MM.1S (cell line): ENCODE measurements around the gene EHF.

Experiments used
- EZH2phosphoT487 ChIP-seq: fragments of 300-600 bp; sonication (generic); IDR thresholded peaks from 2 replicates; pipeline ENCODE4 v1.6.1; 2018; ENCODE audit warnings: antibody characterized with exemption, low read length
- TF ChIP-seq, protein P1 (sequence below): fragments of 300-600 bp; sonication (generic); IDR thresholded peaks from 2 replicates; pipeline ENCODE4 v1.5.1; 2016; ENCODE audit warnings: antibody characterized with exemption, low read length, mixed read lengths

DNA sequence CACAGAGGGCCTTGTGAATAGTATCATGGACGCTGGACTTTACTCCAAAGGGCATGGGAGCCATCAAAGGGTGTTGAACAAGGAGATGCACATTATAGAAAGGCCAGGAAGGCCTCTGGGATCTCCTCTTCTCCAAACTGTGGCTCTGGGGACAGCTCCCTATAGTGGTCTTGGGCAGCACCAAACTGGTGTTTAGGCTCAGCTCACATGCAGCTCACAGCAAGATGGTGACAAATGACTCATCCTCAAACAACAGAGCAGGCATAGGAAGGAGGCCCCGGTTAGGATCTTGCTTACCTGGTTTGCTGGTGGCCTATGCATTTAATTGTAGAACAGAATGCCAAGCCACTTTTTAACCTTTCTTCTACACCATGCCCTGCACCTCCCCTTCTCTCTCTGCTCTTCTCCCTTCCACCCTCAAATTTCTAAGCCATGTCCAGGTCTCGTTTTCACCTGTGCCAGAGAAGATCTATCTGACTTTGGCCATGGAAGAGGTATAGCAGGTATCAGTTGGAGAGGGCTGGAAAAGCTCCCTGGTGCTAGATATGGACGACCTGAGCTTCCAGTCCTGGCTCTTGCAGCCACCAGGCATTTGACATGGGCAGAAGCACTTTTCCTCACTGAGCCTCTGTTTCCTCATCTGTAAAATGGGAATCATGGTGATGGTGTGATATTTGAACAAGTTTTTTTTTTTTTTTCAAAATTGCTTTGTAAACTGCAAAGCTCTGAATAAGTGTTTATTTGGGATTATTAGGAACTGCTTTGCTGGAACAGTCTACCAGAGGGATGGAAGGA is 14.4 kb upstream of the EHF start:
- no peak for TF ChIP-seq EZH2phosphoT487
- TF ChIP-seq, protein P1, sequence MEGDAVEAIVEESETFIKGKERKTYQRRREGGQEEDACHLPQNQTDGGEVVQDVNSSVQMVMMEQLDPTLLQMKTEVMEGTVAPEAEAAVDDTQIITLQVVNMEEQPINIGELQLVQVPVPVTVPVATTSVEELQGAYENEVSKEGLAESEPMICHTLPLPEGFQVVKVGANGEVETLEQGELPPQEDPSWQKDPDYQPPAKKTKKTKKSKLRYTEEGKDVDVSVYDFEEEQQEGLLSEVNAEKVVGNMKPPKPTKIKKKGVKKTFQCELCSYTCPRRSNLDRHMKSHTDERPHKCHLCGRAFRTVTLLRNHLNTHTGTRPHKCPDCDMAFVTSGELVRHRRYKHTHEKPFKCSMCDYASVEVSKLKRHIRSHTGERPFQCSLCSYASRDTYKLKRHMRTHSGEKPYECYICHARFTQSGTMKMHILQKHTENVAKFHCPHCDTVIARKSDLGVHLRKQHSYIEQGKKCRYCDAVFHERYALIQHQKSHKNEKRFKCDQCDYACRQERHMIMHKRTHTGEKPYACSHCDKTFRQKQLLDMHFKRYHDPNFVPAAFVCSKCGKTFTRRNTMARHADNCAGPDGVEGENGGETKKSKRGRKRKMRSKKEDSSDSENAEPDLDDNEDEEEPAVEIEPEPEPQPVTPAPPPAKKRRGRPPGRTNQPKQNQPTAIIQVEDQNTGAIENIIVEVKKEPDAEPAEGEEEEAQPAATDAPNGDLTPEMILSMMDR, result no peak
